ENCODE data around the gene SSH2.

Gene SSH2

DNA sequence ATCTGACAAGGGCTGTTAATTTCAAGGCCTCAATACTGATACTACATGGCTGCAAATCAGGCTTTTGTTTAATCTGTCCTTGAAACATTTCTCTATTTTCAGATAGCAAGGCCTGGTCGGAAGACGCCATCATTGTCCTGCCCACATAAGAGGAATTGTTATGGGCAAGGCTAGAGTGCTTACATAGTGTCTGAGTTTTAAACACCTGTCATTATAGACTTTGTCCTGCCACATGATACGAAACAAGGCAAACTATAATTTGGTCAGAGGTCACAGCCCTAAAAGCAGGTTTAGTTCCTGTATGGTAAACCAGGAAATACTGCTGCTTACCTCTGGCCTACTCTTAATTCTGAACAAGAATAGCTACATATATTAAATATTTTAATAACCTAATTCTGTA is 104.4 kb downstream of the SSH2 start:
- H4K20me1 ChIP-seq (ENCODE audit: insufficient read depth, low read length): no peaks in the 10 kb centered on the region
- DNase-seq (no peak), ATAC-seq (ENCODE audit: insufficient read depth, low read depth) (no peak)
- no peak overlapping the region for H2AFZ ChIP-seq (ENCODE audit: low read depth, low read length)
- no peak overlapping the region for H3K27ac ChIP-seq (ENCODE audit: low read length)
- no peaks in the 10 kb centered on the region for H3K27me3 ChIP-seq (ENCODE audit: insufficient read depth, low read length, poor library complexity)
- no peak for TF ChIP-seq EZH2 (IDR thresholded peaks at IDR 0.05; ENCODE audit: borderline replicate concordance, low read depth, low read length, severe bottlenecking)
- TF ChIP-seq, protein P1, sequence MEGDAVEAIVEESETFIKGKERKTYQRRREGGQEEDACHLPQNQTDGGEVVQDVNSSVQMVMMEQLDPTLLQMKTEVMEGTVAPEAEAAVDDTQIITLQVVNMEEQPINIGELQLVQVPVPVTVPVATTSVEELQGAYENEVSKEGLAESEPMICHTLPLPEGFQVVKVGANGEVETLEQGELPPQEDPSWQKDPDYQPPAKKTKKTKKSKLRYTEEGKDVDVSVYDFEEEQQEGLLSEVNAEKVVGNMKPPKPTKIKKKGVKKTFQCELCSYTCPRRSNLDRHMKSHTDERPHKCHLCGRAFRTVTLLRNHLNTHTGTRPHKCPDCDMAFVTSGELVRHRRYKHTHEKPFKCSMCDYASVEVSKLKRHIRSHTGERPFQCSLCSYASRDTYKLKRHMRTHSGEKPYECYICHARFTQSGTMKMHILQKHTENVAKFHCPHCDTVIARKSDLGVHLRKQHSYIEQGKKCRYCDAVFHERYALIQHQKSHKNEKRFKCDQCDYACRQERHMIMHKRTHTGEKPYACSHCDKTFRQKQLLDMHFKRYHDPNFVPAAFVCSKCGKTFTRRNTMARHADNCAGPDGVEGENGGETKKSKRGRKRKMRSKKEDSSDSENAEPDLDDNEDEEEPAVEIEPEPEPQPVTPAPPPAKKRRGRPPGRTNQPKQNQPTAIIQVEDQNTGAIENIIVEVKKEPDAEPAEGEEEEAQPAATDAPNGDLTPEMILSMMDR (IDR thresholded peaks at IDR 0.05; ENCODE audit: borderline replicate concordance, extremely low read depth, low read length, poor library complexity, severe bottlenecking): no peak
- H3K9ac ChIP-seq (ENCODE audit: low read depth, low read length): no peak overlapping the region
- no peaks in the 10 kb centered on the region for H3K36me3 ChIP-seq (ENCODE audit: insufficient read depth, low read length)
- peaks cover 9% of the 10 kb centered on the region; the same call in 1 of the 2 replicates for H3K79me2 ChIP-seq (ENCODE audit: insufficient read depth, low read length)
- H3K4me3 ChIP-seq (ENCODE audit: low read depth in 1 of 2, low read length in 2 of 2): no peak overlapping the region
- H3K9me3 ChIP-seq (ENCODE audit: insufficient read depth, low read length, severe bottlenecking): no peaks in the 10 kb centered on the region
- H3K4me2 ChIP-seq (ENCODE audit: insufficient read depth, low read length): no peak overlapping the region
- H3K4me1 ChIP-seq (ENCODE audit: insufficient read depth, low read length): no peaks in the 10 kb centered on the region

DNA sequence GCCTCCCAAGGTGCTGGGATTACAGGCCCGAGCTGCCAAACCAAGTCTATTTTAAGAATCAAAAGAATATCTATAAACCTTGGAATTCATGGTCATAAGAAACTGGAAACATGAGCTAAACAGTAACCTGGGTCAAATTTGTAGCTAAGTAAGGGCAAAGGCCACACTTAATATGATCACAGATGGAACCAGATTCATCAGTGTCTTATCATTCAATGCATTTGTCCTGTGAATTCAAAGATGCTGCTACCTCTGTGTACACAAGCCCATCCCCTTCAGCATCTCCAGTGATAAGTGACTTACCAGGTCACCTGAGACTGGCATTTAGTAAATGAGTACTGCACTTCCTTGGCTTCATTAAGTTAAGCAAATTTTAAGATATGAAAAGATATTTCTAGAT is 108.1 kb downstream of the SSH2 start:
- H3K4me1 ChIP-seq (ENCODE audit: insufficient read depth, low read length): no peaks in the 10 kb centered on the region
- H3K4me2 ChIP-seq (ENCODE audit: insufficient read depth, low read length): no peak overlapping the region
- no peak for TF ChIP-seq EZH2 (IDR thresholded peaks at IDR 0.05; ENCODE audit: borderline replicate concordance, low read depth, low read length, severe bottlenecking)
- TF ChIP-seq, protein P1 (IDR thresholded peaks at IDR 0.05; ENCODE audit: borderline replicate concordance, extremely low read depth, low read length, poor library complexity, severe bottlenecking): no peak
- no peak for DNase-seq
- H3K9me3 ChIP-seq (ENCODE audit: insufficient read depth, low read length, severe bottlenecking): no peaks in the 10 kb centered on the region
- no peak overlapping the region for H3K4me3 ChIP-seq (ENCODE audit: low read depth in 1 of 2, low read length in 2 of 2)
- no peaks in the 10 kb centered on the region; the same call in 1 of the 2 replicates for H4K20me1 ChIP-seq (ENCODE audit: insufficient read depth, low read length)
- no peaks in the 10 kb centered on the region for H3K36me3 ChIP-seq (ENCODE audit: insufficient read depth, low read length)
- no peak for ATAC-seq (ENCODE audit: insufficient read depth, low read depth)
- H2AFZ ChIP-seq (ENCODE audit: low read depth, low read length): no peak overlapping the region
- H3K27ac ChIP-seq (ENCODE audit: low read length): no peak overlapping the region
- no peaks in the 10 kb centered on the region for H3K27me3 ChIP-seq (ENCODE audit: insufficient read depth, low read length, poor library complexity)
- H3K9ac ChIP-seq (ENCODE audit: low read depth, low read length): no peak overlapping the region
- peaks cover 4% of the 10 kb centered on the region; the same call in 1 of the 2 replicates for H3K79me2 ChIP-seq (ENCODE audit: insufficient read depth, low read length)

DNA sequence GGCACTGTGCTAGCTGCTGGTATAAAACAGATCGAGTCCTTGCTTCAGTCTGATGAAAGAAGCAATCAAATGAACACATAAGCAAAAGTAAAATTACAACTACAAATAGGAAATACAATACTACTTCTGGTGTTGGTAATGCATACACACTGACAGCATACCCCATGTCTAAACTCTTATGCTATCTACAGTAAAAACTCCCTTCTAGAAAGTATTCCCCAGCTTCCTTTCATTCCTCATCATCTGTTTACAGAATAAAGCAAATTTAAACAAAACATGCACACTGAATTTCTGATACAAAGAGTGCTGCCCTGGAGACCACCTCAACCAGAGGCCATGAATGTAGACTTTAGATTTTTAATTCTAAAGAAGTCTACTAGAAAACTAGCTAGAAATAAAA is 109.6 kb downstream of the SSH2 start:
- no peak overlapping the region for H3K9ac ChIP-seq (ENCODE audit: low read depth, low read length)
- no peaks in the 10 kb centered on the region for H3K27me3 ChIP-seq (ENCODE audit: insufficient read depth, low read length, poor library complexity)
- DNase-seq: no peak
- no peak overlapping the region for H3K4me3 ChIP-seq (ENCODE audit: low read depth in 1 of 2, low read length in 2 of 2)
- H3K9me3 ChIP-seq (ENCODE audit: insufficient read depth, low read length, severe bottlenecking): no peaks in the 10 kb centered on the region
- no peak overlapping the region for H3K27ac ChIP-seq (ENCODE audit: low read length)
- no peak for TF ChIP-seq EZH2 (IDR thresholded peaks at IDR 0.05; ENCODE audit: borderline replicate concordance, low read depth, low read length, severe bottlenecking)
- TF ChIP-seq, protein P1 (IDR thresholded peaks at IDR 0.05; ENCODE audit: borderline replicate concordance, extremely low read depth, low read length, poor library complexity, severe bottlenecking): no peak
- no peaks in the 10 kb centered on the region for H3K36me3 ChIP-seq (ENCODE audit: insufficient read depth, low read length)
- no peaks in the 10 kb centered on the region; the same call in 1 of the 2 replicates for H4K20me1 ChIP-seq (ENCODE audit: insufficient read depth, low read length)
- no peak overlapping the region for H2AFZ ChIP-seq (ENCODE audit: low read depth, low read length)
- H3K4me2 ChIP-seq (ENCODE audit: insufficient read depth, low read length): no peak overlapping the region
- H3K79me2 ChIP-seq (ENCODE audit: insufficient read depth, low read length): peaks cover 7% of the 10 kb centered on the region; the same call in 1 of the 2 replicates
- H3K4me1 ChIP-seq (ENCODE audit: insufficient read depth, low read length): no peaks in the 10 kb centered on the region
- ATAC-seq (ENCODE audit: insufficient read depth, low read depth): no peak
